SJCRH30 (cell line): ENCODE data around the gene KPNB1. TPM values are rescaled to one million over a fixed set of nuclear protein-coding genes. Genes with fewer than 3 reads are reported as not detected.

Experiments
- DNase-seq, 2 experiments: peaks; one replicate each; pipeline ENCODE4 v3.0.0-alpha.2; 2015 to 2020
- H3K27ac ChIP-seq: fragments of 250-450 bp; sonication (Bioruptor Pico); 2 replicates; pipeline ENCODE4 v1.5.1; 2020; ENCODE audit warnings: mild to moderate bottlenecking, moderate library complexity
- H3K27me3 ChIP-seq: fragments of 250-450 bp; sonication (Bioruptor Pico); 2 replicates; pipeline ENCODE4 v1.5.1; 2020; ENCODE audit warnings: mild to moderate bottlenecking, moderate library complexity
- H3K36me3 ChIP-seq: fragments of 250-450 bp; sonication (Bioruptor Pico); 2 replicates; pipeline ENCODE4 v1.5.1; 2020; ENCODE audit warnings: mild to moderate bottlenecking, moderate library complexity
- H3K4me1 ChIP-seq: fragments of 250-450 bp; sonication (Bioruptor Pico); 2 replicates; pipeline ENCODE4 v1.5.1; 2020; ENCODE audit warnings: mild to moderate bottlenecking, moderate library complexity
- H3K4me3 ChIP-seq: fragments of 250-450 bp; sonication (Bioruptor Pico); 2 replicates; pipeline ENCODE4 v1.5.1; 2020; ENCODE audit warnings: mild to moderate bottlenecking, moderate library complexity
- H3K9me3 ChIP-seq: fragments of 250-450 bp; sonication (Bioruptor Pico); replicated peaks from 2 replicates; pipeline ENCODE4 v1.5.1; 2020; ENCODE audit warnings: mild to moderate bottlenecking, moderate library complexity
- total RNA-seq: library from RNA; depleted of rRNA; stranded (reverse); fragments of >200 nt; shearing (Covaris generic); gene quantifications from 2 replicates; pipeline ENCODE4 v1.2.3, GENCODE V29; 2014

Gene KPNB1
- total RNA-seq, 1 experiment from 2014 or later = 537 TPM

DNA sequence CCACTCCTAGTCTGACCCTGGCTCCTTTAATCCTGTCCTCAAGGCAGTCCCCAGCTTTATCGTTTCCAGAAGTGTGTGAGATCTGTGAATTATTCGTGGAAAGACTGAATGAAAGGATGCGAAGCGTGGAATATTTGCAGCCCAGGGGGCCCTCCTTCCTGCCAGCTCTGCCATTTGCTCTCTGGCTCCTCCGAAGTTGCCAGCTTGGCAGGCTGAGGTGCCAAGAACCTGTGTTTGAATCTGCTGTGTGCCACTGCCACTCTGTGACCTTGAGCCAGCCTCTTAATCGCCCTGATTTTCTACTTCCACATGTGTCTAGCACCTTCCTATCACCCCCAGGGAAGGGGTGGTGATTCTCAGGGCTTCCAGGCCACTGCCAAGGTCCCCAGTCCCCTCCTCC lies 55.0 kb downstream of the KPNB1 start:
- H3K27me3 ChIP-seq = no peaks in the 10 kb centered on the region
- no peak for DNase-seq
- H3K27ac ChIP-seq = no peak overlapping the region
- no peaks in the 10 kb centered on the region for H3K9me3 ChIP-seq
- no peaks in the 10 kb centered on the region for H3K36me3 ChIP-seq
- H3K4me3 ChIP-seq = no peak overlapping the region
- peaks cover 23% of the 10 kb centered on the region for H3K4me1 ChIP-seq

DNA sequence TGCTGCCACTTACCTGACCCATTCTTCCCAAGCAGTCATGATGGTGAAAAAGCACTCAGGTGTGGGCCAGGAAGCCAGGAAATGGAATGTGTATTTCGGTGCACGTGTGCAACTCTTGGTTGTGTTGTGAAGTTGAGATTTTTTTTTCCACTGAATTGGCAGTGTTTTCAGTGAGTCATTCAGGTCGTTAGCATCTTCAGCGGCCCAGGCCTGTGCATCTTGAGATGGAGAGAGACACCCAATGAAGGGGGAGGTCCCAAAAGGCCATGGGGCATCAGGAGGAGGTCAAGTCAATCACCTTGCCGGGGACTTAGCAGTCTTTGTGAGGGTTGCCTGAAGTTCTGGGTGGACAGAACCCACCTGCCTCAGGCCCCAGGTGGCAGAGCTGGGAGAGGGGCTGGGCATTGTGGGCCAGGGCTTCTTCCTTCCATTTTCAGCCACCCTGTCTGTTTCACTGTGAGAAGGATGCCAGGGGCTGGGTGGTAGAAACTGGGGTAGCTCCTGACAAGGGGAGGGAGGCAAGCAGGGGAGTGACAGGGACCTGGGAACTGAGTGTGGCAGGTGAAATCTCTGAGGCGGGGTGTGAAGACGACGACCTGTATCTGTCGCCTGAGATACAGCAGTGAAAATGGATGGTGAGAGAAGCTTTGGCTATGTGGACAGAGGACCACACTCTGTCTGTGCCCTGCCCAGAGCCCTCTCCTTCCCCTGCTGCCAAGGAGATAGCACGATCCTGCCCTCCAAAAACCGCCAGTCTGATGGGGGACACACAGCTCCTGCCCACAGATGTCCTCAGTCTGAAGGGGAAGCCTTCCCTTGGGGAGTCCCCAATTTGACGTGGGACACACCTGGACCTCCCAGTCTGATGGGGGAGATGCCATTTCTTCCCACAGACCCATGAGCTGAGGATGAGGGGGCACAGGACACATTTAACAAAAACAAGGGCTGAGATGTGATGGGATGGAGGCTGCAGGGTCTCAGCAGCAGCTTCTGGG lies 56.1 kb downstream of the KPNB1 start:
- Histone ChIP-seq H3K9me3 (no peaks in the 10 kb centered on the region), H3K27ac (peak overlapping the region; percentile 97), H3K36me3 (no peaks in the 10 kb centered on the region), H3K27me3 (no peaks in the 10 kb centered on the region), H3K4me1 (peaks cover 23% of the 10 kb centered on the region), H3K4me3 (no peak overlapping the region)
- no peak for DNase-seq

DNA sequence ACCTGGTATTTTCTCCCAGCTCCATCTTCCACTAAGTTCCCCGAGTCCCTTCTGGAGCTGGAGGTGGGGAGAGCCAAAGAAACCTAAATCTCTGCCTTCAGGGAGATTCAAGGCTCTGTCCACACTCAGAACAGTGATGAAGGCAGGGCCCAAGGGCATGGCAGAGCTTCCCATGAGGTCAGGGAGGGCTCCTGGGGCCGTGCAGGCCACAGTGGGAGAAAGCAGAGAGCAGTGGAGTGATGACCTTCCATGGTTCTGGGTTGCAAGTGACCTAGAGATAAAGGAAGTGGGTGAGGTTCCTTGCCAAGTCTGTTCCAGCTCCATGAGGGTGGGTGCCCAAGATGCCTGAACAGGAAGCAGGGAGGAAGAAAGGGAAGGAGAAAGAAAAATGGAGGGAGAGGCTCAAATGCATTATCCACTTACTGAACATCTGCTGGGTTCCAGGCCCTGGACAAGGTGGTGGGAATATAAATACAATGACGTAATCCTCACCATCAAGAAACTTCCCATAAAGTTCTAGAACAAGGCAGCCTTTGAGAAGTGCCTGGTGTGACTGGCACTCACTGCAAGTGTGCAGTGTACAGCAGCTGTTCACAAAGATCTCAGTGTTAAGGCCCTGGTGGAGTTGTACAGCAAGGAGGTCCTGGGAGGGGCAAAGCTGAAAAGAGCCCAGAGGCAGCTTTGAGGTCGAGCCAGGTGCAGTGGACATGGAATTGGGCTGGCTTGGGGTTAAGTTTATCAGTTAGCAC lies 57.5 kb downstream of the KPNB1 start:
- H3K4me1 ChIP-seq = peaks cover 23% of the 10 kb centered on the region
- H3K27ac ChIP-seq = peak overlapping the region; percentile 97
- no peaks in the 10 kb centered on the region for H3K9me3 ChIP-seq
- H3K36me3 ChIP-seq = no peaks in the 10 kb centered on the region
- H3K4me3 ChIP-seq = no peak overlapping the region
- no peaks in the 10 kb centered on the region for H3K27me3 ChIP-seq
- DNase-seq = peak; percentile 95 to 98

DNA sequence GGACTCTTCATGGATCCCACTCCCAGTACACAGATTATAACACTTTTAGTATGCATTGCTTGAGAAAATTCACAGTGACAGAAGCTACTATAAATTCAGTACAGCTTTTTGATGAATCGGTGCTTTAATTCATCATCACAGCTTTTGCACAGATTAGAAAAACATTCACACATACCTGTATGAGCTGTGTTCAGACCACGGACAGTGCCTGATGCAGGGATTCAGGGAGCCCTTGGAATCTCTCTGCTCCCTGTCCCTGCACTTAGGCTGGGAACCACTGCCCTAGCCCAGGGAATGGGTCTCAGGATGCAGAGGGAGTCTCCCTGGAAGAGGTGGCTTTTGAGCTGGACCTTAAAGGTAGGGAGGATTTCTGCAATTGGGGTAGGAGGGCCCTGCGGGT lies 58.2 kb downstream of the KPNB1 start:
- peaks cover 23% of the 10 kb centered on the region for H3K4me1 ChIP-seq
- peak overlapping the region; percentile 97 for H3K27ac ChIP-seq
- H3K27me3 ChIP-seq = no peaks in the 10 kb centered on the region
- no peak overlapping the region for H3K4me3 ChIP-seq
- no peaks in the 10 kb centered on the region for H3K9me3 ChIP-seq
- DNase-seq = peak in 1 of 2 experiments; percentile 49
- H3K36me3 ChIP-seq = no peaks in the 10 kb centered on the region

DNA sequence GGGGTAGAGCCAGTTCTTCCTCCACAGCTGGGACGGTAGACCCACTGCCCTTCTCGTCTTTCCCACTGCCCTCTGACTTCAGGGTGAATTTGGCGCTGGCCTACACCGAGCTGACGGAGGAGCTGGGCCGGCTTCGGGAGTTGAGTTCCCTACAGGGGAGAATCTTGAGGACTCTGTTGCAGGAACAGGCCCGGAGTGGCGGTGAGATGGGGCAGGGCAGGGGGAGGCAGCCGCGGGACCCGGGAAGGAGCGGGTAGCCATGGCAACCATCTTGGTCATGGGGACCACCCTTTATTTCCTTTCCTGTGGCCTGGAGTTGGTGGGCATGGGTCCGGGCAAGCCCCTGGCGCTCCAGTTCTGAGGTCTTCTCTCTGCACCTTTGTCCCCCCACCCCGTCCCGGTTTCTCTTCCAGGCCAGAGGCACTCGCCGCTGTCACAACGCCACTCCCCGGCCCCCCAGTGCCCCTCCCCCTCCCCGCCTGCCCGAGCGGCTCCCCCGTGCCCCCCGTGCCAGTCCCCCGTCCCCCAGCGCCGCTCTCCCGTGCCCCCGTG lies 58.7 kb downstream of the KPNB1 start:
- Histone ChIP-seq H3K27me3 (no peaks in the 10 kb centered on the region), H3K36me3 (no peaks in the 10 kb centered on the region), H3K4me1 (peaks cover 23% of the 10 kb centered on the region), H3K4me3 (no peak overlapping the region), H3K9me3 (no peaks in the 10 kb centered on the region), H3K27ac (peak overlapping the region; percentile 97)
- no peak for DNase-seq

DNA sequence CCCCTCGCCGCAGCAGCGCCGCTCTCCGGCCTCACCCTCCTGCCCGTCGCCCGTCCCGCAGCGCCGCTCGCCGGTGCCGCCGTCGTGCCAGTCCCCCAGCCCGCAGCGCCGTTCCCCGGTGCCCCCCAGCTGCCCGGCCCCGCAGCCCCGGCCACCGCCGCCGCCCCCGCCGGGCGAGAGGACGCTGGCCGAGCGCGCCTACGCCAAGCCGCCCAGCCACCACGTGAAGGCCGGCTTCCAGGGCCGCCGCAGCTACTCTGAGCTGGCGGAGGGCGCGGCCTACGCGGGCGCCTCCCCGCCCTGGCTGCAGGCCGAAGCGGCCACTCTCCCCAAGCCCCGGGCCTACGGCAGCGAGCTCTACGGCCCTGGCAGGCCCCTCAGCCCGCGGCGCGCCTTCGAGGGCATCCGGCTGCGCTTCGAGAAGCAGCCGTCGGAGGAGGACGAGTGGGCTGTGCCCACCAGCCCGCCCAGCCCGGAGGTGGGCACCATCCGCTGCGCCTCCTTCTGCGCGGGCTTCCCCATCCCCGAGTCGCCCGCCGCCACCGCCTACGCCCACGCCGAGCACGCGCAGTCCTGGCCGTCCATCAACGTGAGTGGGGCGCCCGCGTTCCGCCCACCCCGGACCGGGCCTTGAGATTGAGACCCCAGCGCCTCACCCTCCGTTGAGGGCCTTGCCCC lies 59.3 kb downstream of the KPNB1 start:
- H3K36me3 ChIP-seq = no peaks in the 10 kb centered on the region
- peaks cover 23% of the 10 kb centered on the region for H3K4me1 ChIP-seq
- no peaks in the 10 kb centered on the region for H3K9me3 ChIP-seq
- no peak for DNase-seq
- H3K27ac ChIP-seq = no peak overlapping the region
- no peak overlapping the region for H3K4me3 ChIP-seq
- H3K27me3 ChIP-seq = no peaks in the 10 kb centered on the region; the same call in 1 of the 2 replicates

DNA sequence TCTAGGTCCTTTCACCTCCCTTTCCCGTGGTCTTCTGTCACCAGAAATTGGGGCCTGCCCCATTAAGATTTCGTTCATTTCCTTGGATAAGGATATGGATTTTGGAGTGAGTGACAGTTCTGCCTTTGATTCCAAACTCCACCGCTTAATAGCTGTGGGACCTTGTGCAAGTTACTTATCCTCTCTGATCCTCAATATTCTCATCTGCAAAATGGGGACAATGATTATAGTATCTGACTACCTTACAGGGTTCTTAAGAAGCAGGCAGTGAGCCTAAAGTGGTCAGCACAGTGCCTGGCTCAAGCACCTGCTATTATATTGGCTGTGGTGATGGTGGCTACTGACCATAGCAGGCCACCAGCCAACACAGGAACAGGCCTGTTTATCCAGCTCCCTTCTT lies 59.9 kb downstream of the KPNB1 start:
- H3K27me3 ChIP-seq = no peaks in the 10 kb centered on the region; the same call in 1 of the 2 replicates
- no peaks in the 10 kb centered on the region for H3K36me3 ChIP-seq
- no peaks in the 10 kb centered on the region for H3K9me3 ChIP-seq
- H3K4me3 ChIP-seq = no peak overlapping the region
- H3K4me1 ChIP-seq = peaks cover 23% of the 10 kb centered on the region
- no peak overlapping the region for H3K27ac ChIP-seq
- no peak for DNase-seq

DNA sequence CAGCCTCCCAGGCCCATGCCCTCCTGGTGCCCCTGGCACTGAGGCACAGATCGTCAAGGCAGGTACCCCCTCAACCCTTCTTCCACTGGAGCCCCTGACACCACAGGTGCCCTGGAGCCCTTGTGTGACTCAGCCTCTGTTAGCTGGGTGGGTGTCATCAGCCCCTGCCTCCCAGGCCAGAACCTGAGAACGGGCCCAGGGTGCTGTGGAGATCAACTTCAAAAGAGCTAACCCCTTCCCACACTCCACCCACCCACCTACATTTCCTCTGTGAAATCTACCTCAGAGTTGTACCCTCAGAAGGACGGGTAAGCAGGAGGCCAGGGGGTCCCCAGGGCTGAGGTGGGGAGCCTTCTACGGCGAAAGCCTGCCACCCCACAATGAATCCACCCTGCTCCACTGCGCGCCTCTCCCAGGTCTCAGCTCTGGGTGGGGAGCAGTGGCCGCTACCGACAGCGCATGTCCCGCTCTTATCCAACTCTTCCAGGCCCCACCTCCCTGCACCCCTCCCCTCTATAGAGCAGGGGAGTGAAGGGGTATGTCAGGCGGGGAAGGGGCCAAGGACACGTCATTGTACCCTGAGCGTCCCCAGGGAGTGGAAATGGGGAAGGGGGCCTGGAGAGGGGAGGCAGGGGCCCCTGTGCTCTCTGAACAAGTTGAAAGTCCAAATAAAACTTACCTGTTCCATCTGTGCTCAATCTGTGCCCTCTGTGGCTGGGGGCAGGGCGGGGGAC lies 61.8 kb downstream of the KPNB1 start:
- no peak overlapping the region for H3K27ac ChIP-seq
- peaks cover under 1% of the 10 kb centered on the region for H3K27me3 ChIP-seq
- no peak overlapping the region for H3K4me3 ChIP-seq

DNA sequence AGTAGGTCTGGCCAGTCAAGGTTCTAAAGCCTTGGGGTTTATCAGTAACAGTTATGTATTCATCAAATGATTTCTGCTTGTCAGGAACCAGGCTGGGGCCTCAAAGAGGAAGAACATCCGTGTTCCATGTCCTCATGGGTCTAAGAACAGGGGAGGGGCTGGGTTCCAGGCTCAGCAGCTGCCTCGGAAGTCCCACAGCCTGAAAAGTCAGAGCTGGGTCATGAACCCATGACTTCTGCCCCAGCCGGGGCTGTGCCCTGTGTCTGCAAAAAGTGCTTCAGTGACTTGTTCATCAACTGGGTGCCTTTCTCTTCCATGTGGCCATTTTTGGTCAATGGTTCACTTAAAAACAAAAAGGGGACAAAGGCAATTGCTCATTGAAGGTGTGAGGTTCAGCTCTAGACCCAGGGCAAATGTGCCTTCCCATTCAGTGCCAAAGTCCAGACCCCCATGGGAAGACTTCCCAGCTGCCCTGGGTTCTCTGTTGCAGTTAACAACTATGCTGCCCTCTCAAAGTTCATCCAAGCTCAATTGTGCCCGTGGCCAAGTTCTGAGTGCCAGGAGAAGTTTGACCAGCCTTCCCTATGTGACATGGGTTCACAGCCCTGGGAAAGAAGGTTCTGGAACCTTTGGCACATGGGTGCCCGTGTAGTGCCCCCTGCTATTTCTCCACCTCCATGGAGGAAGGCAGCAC lies 62.8 kb downstream of the KPNB1 start:
- Histone ChIP-seq H3K4me3 (no peak overlapping the region), H3K36me3 (no peaks in the 10 kb centered on the region), H3K27ac (no peak overlapping the region), H3K4me1 (peaks cover 13% of the 10 kb centered on the region), H3K27me3 (peaks cover 4% of the 10 kb centered on the region), H3K9me3 (no peaks in the 10 kb centered on the region)
- DNase-seq = no peak

More for the DNA sequence above, 61.8 kb downstream of the KPNB1 start:
- no peak for DNase-seq
- Histone ChIP-seq H3K9me3 (no peaks in the 10 kb centered on the region), H3K4me1 (peaks cover 17% of the 10 kb centered on the region), H3K36me3 (no peaks in the 10 kb centered on the region)

DNA sequence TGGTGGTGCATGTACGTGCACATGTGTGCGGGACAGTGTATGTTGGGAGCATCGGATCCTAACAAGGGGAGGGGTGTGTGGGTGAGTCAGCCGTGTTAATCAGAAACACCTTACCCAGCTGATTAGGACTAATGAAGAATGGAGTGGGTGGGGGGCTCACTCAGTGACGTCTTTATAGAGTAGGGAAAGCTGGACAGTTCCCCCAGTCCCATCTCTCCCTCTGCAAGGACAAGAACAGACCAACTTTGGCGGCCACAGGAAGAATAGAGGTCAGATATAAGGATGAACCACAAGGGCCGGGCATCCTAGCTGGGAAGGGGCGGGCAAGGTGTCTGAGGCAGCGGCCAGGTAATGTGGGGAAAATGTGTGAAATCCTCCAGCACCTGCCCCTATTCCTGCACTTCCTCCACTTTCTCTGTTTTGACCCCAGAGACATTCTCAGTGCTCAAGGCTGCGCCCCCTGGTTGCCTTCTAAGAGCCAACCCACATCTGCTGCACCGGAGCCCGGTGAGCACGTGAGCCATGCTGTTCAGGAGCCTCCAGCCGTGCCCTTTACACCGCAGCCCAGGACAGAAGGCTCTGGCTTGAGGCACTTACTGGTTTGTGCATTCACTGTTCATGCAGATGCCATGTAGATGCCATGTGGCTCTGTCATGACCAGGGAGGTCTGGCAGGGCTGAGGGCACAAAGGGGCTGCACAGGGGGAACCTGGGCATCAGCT lies 64.4 kb downstream of the KPNB1 start:
- no peaks in the 10 kb centered on the region for H3K9me3 ChIP-seq
- DNase-seq = no peak
- peaks cover 19% of the 10 kb centered on the region for H3K4me1 ChIP-seq
- H3K4me3 ChIP-seq = no peak overlapping the region
- peaks cover 4% of the 10 kb centered on the region for H3K27me3 ChIP-seq
- no peak overlapping the region for H3K27ac ChIP-seq
- no peaks in the 10 kb centered on the region for H3K36me3 ChIP-seq

DNA sequence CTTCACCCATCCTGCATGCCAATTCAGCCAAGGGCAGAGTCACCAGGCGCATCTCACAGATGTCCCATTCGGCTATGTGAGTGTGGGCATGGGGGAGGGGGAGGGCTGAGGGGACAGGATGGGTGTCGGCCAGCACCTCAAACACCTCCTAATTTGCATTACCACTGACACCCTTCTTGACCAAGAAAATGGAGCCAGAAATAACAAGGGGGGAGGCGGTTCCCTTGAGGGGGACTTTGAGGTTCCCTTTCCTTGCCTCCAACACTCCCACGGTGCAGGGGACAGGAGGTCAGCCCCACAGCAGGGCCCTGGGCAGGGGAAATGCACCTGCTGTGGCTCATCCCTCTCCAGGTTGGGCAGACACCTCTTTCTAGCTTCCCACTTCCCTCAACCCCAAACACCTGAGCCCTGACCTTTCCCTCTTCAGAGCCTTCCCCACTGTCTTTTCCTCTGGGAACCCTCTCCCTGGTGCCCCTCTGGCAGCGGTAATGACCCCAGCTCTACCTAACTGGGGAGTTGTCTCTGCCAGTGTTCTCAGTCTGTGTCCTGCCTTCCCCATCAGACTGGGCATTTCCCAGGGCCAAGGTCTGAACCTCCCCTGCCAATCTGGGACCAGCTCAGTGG lies 65.2 kb downstream of the KPNB1 start:
- H3K27ac ChIP-seq = no peak overlapping the region
- no peak overlapping the region for H3K4me3 ChIP-seq
- H3K4me1 ChIP-seq = peaks cover 26% of the 10 kb centered on the region
- no peaks in the 10 kb centered on the region for H3K9me3 ChIP-seq
- DNase-seq = no peak
- no peaks in the 10 kb centered on the region for H3K36me3 ChIP-seq
- H3K27me3 ChIP-seq = peaks cover 4% of the 10 kb centered on the region

DNA sequence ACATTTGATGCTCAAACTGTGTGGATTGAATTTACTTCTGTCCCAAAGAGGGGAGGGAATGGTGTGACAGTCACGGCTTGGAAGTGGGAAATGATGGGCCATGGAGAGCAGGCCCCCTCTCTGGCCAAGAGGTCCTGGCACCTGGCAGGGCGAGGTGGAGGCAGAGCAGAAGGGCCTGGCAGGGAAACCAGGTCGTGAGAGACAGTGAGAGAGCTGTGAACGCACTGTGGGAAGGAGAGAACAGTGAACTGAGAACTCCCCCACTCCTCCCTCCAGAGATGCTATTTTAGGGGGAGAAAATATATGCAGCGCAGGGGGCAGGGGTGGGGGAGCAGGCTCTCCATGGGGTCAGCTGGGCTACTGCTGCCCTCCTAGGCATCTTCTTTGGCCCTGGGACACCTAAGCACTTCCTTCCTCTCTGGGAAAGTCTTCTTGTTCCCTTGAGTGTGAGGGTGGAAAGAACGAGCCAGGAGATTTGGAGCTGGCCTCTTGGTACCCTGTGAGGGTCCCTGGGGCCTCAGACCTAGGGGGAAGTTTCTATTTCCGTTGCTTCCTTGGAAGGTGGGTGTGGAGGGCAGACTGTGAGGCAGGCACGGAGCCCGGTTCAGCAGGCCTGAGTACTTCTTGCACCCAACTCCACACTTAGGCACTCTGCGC lies 66.1 kb downstream of the KPNB1 start:
- Histone ChIP-seq H3K4me3 (no peak overlapping the region), H3K27me3 (peaks cover 9% of the 10 kb centered on the region), H3K36me3 (no peaks in the 10 kb centered on the region), H3K4me1 (peaks cover 35% of the 10 kb centered on the region), H3K27ac (no peak overlapping the region), H3K9me3 (no peaks in the 10 kb centered on the region)
- no peak for DNase-seq
